Stimulated activated CD8-positive, alpha-beta memory T cell treated with anti-CD3 and anti-CD28 coated beads, Interleukin-4, amount 100 ng/mL, for 4 hours (primary cell): ENCODE results near the gene HOXA9.

Experiments
- DNase-seq, 2 donors: peaks; one replicate each; pipeline ENCODE4 v3.0.0-alpha.2; 2020; ENCODE audit warnings: low read depth in 2 of 2, low spot score in 1 of 2

Gene HOXA9

DNA sequence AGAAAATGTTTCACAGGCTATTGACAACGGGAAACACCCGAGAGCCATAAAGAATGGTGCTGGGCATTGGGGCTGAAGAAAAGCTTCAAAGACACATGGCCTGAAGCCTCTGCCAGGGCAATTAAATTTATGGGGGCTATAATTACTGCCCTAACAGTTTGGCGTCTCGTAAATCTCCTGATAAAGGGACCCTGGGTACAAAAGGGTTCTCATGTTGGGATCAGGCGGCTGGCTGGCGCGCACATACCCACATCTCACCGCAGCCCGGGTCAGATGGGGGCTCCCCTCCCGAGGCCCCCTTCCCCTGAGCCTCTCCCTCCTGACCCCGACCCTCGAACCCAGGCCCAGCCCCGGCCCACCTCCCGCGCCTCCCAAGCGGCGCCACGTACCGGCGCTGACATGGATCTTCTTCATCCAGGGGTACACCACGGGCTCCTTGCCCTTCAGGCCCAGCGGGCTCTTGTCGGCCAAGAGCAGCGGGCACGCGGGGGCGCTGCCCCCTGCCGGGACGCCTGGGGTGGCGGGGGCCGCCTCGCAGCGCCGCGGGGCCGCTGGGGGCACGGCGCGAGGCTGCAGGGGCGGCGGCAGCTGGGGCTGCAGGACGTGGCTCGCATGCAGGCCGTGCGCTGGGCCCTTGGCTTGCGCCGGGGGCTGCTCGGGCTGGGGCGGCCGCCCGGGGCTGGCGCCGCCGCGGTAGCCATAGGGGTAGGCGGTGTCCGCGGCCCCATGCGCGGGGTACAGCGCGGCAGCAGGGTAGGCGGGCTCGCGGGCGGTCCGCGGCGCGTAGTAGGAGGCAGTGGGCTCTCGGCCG is 35.4 kb downstream of the HOXA9 start:
- DNase-seq: no peak

- DNase-seq: no peak
Measured at GRCh38 chr7:27128776-27129728, 36.3 kb downstream of the HOXA9 start.

DNA sequence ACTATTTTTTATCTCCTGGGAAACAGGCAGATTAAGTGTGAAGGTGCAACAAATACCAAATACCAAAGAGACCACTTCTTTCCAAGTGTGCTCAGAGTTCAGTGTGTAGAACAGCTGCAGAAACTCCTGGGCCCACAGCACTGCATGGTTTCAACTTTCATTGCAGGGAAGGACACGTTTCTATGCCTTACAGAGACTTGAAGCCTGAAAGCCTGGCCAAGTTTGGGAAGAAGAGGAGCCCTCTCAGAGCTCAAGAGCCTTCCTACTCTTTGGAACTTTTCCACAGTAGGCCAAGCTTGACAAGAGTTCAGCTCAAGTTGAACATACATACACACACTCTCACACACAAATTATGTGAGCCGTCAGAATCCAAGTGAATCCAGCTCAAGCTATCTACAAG is 37.3 kb downstream of the HOXA9 start:
- DNase-seq: no peak

- DNase-seq: no peak
Measured at GRCh38 chr7:27126596-27127327, 38.6 kb downstream of the HOXA9 start.

DNA sequence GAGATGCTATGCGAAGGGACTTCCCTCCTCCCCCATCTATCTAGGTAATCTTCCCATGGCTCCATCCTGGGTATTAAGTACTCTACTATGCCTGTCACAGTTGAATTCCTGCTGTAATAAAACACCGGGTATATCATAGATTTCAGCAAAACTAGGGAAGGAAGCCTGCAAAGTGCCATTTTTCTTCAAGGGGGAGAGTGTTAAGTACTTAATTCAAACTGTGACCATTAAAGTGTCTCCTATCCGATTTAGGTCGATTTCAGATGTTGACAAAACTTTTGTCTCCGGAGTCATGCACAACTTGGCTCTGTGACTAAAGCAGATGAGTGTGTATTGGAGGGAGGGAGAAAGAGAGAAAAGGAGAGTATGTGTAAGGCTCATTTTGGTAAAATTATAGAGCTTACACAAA is 39.3 kb downstream of the HOXA9 start:
- no peak for DNase-seq

- DNase-seq: no peak
Measured at GRCh38 chr7:27124902-27125689, 40.2 kb downstream of the HOXA9 start.

DNA sequence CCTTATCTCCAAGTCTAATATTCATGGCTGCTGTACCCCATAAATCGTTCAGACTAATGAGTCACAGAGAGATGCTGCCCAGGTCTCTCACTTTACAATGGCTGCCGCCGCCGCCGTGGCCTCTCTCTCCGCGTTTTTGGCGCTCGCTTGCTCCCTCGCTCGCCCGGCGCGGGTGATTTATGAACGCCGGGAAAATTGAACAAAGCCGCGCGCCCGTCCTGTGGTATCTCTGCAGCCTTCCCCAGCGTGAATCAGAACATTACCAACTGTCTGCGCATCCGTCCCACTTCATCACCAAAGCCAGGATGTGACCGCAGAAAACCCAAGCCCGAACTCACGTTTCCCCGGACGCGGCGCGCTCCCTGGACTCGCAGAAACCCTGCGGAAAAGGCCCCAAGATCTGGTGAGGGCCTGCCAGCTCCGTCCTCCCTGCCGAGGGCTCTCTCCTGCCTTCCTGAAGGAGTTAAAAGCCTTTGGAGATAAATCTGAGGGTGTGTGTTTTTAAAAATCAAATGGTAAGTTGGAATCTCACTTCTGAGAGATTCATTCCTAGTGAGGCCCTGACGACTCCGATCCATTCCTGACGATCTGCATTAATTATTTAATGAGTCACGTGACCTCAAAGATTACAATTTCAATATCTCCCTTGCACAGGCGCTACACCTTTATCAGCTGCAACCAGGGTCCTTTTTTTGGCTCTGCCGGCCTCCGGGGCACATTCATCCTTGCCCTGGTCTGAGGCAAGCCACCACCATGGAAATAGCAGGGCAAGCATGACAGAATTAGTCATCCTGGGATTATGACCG is 41.0 kb downstream of the HOXA9 start:
- no peak for DNase-seq

DNA sequence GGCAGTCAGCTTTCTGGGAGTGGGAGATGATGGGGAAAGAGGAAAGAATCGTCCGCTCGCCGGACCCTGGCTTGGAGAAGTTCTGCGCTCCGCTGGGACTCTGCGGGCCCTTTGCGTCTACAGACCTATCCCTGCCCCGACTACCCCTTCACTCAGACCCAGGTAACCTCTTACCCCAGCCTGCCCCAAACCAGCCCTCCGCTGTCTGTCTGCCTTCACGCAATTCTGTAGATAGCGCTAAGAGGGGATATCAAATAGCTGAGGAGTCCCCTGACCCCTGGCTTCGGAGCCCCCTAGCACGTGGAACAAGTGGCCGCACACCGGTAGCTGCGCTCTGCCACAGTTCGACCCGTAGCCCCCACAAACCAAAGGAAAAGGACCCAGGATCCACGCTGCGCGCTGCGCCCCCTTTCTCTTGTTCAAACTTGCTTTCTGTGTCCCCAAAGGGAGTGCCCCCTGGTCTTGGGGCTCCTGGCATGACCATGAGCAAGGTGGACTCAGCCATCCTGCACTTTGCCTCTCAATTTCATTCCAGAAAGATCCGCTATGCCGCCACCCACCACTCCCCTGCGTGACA is 41.8 kb downstream of the HOXA9 start:
- DNase-seq: no peak

DNA sequence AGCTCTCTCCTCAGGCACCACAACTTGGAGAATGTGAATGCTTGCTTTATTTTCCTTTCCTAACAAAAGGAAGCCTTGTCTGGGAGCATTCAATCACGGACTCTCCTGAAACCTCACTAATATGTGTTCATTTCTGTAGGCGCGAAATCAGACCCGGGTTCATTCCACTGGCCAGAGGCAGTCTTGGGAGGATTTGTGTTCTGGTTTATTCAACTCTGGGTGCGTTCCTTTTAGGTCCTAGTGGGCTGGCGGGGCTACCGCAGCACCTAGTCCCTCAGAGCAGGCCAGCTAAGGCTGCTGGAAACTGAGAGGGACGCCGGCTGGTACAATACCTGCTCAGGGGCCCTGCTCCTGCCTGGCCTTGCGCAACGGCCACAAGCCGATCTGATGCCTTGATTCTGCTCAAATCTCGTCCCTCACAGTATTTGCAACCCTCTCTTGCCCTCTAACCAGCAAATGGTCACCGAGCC is 42.3 kb downstream of the HOXA9 start:
- no peak for DNase-seq

GRCh38 chr7:27122077-27122910 is 43.0 kb downstream of the HOXA9 start:
- no peak for DNase-seq

DNA sequence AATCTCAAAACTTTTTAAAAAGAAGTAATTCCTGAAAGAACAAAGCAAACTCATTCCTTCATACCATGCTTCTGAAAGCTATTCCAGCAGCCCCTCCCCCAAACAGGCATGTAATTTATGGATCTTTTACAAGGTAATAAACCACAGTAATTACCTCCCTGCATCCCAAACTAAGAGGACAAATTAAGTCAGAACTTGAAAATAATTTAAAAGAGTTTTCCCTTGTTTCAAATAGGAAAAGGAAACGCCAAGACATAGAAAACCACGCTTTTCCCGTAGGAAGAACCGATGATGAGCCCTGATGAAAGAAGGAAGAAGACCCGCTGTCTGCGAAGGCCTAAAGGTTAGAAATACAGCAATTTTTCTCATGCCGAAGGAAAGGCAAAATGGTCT is 43.7 kb downstream of the HOXA9 start:
- DNase-seq: no peak

DNA sequence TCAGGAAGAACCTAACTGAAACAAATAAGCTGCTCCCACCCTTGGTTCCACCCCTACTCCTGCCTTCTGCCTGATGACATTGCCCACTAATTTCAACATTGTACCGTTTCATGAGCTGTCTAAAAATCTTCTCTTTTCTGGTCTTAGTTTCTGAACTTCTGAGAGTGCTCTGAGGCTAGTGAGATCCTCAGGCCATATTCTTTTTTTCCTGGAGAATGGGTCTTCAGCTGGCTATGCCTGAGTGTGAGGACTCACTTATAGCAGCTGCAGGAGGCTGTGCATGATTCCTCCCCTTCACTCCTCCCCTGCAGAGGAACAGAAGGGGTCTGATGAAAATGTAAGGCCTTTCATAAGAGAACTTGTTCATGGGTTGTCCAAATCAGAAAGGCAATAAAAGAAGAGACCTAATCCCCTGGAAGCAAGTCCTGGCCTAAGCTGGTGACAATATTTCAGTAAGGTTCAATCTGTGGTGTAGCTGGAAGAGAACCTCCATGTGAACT is 45.9 kb downstream of the HOXA9 start:
- no peak for DNase-seq

DNA sequence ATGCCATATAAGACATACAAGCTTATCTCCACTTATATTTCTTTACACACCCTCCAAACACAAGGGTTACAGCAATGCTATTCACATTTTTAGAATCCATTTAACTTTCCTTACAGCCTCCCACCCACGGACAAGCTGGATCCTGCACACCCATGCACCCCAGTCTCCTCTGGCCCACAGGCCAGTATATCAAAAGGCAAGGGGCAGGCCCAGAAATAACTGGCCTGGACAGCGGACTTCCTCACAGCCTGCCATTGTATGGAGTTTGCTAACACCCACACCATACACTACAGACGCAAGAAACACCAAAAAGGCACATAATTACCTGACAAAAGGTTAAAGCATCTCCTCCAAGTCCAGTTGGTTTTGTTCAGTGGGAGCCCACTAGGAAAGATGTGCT is 46.8 kb downstream of the HOXA9 start:
- DNase-seq: no peak

DNA sequence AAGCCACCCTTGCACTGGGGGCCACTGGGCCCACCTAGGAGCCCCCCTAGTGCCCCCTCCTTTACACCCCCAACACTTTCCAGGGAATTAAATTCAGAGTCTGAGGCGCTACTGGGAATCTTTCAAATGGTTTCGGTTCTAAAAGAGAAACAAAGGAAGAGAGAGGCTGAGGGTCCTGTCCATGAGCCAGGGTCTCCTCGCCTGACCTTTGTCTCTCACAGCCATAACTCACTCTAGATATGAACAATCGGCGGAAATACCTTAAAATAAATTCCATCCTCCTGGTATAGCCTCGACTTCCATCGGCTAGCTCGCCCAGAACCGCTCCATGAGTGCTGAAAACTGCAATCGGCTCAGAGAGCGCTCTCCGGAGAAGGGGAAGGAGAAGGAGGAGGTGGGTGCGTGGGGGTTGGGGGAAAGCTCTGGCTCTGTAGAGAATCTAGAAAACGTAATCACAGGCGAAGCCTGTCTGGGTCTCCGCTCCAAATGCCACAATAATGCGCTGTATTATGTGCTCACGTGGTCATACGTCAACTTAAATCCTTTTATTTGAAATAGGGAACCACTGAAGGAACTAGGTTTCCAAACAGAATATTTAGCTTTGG is 47.3 kb downstream of the HOXA9 start:
- DNase-seq: no peak

DNA sequence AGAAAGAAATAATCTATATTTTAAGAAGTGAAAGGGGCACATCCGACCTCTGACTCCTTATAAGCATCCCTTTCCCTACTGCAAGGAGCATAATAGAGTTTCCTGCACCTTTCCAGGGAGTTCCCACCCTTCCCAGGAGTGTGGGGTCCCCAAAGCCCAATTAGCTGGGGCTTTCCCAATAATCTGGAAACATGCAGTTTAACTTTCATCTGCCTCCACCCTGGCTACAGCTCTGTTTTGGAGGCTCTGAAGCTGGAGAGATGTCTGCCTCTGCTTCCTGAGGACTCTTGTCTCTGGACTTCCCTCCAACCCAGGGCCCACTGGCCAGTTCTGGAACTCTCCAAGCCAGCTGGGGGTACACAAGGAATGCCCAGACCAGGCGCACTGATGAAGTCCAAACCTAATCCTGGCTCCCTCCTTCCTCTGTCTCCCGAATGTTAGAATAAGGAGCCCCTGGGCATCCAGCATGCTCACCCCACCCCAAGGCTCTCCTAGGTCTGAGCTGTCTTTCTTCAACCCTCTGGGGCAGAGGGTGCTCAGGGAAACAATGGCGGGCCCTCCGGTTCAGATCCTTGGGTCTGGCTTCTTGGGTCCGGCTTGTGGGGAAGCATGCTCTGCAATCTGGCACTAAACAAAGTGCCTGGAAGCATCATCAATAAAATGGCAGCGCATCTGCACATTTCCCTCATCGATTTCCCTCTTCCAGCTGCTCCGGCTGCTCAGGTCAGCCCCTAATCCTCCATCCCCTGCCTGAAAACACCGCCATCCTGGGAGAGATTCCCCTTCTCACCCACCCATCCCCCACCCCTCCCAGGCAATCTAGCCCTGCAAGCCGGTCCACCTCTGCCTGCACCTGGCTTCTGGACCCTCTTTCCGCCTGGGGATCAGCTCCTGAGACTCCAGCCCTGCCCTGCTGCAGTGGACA is 48.1 kb downstream of the HOXA9 start:
- DNase-seq: no peak

DNA sequence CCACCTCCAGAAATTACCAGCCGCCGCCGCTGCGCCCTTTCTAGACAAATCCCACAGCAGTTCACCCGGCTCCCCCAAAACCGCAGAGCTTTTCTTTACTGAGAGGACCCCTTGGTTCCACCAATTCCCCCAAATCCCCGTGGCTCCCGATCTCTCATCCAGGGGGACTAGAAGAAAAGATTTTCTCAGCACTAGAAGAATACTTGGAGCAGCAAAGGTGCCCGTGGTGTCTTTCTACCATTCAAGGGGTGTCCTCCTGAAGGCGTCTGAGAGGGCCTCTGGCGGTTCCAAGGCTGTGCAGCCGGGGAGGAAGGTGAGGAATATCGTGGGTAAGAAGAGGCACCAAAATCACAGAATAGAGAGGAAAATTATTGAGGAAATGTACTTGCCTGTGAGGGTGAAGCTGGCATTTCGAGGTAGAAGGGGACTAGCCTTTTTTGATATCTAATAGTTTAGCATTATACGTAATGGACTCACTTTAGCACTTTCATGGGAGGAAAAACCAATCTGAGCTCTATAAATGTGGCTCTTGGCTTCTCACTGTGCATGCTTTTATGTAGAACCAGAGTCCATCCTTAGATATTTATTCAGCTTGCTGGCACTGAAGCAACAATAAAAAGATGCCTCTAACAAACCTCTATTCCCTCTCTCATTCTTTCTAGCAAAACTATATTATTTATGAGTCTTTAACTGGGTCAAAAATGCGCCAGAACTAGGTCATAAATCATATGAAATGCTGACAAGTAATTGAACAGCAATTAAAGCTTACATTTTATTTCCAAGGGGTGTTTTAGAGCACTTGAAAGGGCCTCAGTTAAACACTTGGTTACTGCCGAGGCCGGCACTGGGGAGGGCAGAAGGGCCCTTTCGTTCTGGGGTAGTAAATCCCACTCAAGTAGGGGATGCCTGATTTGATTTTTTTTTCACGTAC is 49.0 kb downstream of the HOXA9 start:
- no peak for DNase-seq
